HG02870 (cell line): ENCODE measurements around the gene OR6S1.
A peak's percentile ranks its signal among the peaks of the same experiment; 100 is the strongest.
"Not testable (repeated sequence)": the region's sequence is repeated elsewhere in the genome, so short reads cannot be mapped to it uniquely, and the experiment has no call there.

Source experiments
- ATAC-seq: cut with Tn5 transposase; IDR thresholded peaks from one replicate; pipeline ENCODE4 v1.9.1; 2021; ENCODE audit warnings: mild to moderate bottlenecking, moderate library complexity; ENCODE audit not compliant: unreplicated experiment

Gene OR6S1

DNA sequence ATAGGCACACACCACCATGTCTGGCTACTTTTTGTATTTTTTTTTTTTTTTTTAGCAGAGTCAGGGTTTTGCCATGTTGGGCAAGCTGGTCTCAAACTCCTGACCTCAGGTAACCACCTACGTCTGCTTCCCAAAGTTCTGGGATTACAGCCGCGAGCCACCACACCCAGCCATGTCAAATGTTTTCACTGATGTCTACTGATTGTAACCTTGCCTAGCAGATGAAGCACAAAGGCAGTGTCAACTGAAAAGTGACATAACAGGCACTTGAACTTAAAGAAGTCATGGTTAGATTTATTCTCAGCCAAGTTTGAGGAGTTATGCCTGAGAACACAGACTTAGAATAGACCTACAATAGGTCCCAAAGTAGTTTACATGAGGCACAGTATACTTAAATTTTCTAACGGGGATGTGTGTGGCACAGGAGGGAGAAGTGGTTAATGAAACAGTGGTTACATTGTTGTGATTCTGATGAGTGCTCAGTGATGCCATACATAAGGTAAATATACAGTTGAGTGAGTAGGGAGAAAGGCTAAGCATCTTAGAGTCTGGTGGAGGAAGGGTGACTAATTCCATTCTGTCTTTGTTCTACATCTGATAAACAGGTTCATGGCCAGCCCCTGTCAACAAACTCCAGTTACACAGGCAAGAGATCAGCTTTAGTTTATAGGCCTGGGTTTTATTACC lies 30.2 kb upstream of the OR6S1 start:
- ATAC-seq = peak; percentile 23

DNA sequence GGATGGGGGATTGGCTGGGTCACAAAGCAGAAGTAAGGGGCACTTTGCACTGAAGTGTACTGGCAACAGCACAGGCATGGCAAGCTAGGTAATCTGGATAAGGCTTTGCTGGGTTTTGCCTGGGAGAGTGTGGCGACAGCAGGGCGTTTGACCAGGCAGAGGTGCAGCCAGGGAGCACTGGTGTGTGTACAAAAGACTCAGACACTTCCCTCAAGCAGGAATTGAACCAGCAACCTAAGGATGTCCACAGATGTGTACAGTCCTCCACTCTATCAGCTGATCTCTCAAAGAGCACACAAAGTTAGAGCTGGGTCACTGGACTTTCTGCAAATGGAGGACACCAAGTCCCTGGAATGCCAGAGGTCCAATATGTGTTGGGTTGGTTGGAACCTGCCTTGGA lies 27.5 kb upstream of the OR6S1 start:
- ATAC-seq = no peak

DNA sequence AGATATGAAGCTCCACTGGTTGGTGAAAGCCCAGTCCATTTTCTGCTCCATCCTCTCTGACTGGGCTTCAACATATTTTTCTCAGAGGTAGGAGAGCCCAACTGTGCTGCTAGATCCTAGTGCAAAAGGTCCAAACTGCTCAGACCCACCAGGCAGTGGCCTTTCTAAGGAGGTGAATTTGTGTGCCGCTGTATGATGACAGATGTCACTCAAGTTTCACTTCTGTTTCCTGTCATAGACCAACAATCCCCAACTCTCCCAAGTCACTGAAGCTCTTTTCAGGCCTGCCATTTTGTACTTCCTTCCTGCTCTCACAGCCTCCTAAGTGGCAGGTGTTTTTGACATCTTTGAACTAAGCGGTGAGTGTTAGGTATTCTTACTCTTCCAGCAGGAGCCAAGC lies 26.5 kb upstream of the OR6S1 start:
- ATAC-seq = peak; percentile 78

DNA sequence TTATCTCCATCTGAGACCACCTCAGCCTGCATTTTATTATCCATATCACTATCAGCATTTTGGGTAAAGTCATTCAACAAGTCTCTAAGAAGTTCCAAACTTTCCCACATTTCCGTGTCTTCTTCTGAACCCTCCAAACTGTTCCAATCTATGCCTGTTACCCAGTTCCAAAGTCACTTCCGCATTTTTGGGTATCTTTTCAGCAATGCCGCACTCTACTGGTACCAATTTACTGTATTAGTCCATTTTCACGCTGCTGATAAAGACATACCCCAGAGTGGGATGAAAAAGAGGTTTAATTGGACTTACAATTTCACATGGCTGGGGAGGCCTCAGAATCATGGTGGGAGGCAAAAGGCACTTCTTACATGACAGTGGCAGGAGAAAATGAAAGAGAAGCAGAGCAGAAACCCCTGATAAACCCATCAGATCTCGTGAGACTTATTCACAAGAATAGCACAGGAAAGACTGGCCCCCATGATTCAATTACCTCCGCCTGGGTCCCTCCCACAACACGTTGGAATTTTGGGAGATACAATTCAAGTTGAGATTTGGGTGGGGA lies 25.0 kb upstream of the OR6S1 start:
- ATAC-seq = not testable (repeated sequence)

DNA sequence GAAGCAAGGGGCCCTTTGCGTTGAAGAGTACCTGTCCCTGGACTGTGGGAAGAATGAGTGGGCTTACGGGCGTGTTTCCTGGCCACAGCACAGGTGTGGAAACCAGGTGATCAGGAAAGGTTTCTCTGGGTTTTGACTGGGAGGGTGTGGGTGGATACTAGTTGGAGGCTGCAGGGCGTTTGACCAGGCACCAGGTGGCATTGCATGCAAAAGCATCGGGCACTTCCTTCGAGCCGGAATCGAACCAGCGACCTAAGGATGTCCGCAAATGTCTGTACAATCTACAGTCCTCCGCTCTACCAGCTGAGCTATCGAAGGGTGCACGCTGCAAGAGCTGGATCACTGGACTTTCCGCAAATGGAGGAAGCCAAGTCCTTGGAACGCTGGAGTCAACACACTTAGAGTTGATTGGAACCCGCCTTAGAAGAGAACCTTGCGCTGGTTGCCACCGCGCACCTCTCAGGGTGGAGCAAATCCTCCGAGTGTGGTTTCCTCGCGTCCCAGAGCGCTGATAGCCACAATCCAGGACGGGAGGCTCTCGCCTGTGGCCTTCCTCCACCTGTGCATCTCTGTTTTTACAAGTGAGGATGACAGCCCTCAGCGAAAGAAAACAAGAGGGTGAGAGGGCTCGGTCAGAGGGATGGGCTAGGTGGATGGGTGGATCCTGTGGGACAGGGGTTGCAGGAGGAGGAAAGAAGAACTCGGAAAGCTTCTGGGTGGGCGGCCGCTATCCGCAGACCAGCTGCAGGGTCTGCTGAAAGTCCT lies 21.7 kb upstream of the OR6S1 start:
- peak; percentile 50 for ATAC-seq

DNA sequence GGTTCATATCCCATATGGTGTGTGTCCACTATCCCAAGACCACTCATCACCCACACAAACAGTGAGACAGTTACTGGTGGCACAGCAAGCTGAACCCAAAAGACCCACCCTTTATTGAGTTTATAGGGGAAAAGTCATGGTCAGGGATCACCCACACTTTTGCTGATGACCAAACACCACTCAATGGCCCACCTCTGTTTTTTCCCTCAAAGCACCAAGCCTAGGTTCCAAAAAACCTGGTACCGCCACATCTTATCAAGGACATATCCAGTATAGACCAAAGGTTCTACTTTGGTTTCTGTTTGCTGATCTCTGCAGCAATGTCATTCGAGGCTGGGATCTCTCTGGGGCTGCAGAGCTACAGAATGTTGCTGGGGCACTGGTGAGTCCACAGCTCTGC lies 19.7 kb upstream of the OR6S1 start:
- ATAC-seq = no peak

DNA sequence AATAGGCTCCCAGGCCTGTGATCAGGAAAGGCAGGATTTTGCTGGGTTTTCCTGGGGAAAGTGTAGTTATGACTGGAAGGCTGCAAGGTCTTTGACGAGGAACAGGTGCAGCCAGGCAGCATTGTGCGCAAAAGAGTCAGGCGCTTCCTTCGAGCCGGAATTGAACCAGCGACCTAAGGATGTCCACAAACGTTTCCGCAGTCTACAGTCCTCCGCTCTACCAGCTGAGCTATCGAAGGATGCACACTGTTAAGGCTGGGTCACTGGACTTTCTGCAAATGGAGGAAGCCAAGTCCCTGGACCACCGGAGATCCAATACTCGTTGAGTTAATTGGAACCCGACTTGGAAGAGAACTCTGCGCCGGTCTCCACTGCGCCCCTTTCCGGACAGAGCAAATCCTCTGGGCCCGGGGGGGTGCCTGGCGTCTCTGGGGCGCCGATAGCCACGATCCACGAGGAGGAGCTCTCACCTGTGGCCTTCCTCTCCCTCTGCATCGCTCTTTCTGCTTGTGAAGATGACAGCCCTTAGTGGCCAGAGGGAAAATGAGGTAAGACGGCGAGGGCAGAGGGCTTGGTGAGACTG lies 18.4 kb upstream of the OR6S1 start:
- ATAC-seq = no peak

DNA sequence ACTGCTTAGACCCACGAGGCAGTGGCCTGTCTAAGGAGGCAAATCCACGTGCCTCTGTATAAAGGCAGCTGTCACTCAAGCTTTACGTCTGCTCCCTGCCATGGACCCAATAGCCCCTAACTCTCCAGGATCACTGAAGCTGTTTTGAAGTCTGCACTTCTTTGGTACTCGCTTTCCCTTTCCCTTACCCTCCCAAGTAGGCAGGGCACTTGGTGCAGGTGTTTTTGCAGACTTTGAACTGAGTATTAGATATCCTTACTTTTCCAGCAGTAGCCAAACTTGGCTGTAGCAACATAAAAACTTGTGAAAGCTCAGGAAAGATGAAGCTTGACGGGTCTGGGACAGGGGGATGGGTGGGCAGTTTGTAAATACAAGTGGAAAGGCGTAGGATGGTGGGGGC lies 17.8 kb upstream of the OR6S1 start:
- ATAC-seq = no peak

DNA sequence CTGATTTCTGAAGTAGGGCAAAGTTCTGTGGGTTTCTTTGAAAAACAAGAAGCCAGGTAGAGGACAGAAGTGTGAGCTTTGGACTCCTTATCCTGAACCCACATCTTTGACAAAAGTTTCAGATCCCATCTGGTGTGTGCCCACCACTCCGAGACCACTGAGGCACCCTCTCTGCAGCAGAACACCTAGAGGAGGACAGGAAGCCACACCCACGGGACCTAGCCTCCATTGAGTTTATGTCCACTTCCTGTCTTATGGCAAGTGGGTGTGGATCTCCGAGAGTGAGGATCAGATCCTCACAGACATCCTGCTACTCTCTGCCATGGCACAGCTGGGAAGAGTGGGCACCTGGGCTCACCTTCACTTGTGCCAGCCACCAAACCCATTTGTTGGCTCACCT lies 16.8 kb upstream of the OR6S1 start:
- no peak for ATAC-seq

DNA sequence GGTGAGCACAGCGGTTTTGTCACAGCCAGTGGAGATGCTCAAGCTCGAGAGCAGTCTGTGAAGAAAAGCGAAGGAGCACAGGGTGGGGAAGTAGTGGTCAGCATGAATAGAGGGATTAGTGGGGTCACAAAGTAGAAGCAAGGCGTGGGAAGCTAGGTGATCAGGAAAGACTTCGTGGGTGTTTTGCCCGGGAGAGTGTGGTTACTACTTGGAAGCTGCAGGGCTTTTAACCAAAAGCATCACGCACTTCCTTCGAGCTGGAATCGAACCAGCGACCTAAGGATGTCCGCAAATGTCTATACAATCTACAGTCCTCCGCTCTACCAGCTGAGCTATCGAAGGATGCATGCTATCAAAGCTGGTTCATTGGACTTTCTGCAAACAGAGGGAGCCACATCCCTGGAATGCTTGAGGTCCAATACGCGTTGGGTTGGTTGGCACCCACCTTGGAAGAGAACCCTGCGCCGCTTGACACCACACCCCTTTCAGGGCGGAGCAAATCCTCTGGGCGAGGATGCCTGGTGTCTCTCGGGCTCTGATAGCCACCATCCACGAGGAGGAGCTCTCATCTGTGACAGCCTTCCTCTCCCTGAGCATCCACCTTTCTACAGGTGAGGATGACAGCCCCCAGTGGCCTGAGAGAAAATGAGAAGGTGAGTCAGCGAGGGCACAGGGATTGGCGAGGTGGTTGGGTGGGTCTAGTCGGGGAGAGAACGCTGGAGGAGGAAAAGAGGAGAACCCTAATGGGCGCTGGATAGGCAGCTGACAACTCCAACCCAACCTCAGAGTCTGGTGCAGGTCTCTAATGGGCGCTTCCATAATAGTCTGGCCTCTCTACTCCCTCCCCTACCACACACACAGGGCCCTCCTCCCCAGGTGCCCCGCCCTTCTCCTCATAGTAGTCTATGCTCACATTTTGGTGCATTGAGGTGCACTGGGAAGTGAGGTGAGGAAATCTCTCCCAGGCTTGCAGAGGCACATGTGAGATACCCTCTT lies 16.0 kb upstream of the OR6S1 start:
- ATAC-seq = no peak

DNA sequence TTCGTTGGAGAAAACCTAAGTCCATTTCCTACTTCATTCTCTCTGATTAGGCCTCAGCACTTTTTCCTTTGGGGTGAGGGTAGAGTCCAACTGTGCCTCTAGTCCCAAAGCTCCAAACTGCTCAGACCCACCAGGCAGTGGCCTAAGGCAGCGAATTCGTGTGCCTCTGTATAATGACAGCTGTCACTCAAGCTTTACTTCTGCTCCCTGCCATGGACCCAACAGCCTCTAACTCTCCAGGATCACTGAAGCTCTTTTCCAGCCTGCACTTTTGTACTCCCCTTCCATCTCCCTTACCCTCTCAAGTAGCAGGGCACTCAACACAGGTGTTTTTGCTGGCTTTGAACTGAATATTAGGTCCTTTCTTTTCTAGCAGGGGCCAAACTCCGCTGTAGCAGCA lies 14.8 kb upstream of the OR6S1 start:
- ATAC-seq = no peak

DNA sequence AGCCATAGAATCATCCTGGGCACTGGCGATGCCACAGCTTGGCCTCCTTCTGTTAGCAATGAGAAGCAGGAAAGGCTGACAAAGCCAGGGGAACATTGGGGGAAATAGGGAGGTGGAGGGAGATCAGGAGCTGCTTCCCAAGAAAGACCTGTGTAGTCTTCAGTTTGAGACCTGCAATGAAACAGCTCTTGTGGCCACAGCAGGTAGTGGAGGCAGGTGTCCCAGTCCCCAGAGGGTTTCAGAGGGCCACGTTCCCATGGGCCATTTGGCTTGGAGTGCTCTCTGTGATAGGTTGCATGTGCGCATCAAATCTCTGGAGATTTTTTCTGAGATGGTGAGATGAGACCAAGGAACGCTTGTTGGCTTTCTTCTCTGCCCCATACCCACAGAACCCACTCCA lies 14.4 kb upstream of the OR6S1 start:
- no peak for ATAC-seq

DNA sequence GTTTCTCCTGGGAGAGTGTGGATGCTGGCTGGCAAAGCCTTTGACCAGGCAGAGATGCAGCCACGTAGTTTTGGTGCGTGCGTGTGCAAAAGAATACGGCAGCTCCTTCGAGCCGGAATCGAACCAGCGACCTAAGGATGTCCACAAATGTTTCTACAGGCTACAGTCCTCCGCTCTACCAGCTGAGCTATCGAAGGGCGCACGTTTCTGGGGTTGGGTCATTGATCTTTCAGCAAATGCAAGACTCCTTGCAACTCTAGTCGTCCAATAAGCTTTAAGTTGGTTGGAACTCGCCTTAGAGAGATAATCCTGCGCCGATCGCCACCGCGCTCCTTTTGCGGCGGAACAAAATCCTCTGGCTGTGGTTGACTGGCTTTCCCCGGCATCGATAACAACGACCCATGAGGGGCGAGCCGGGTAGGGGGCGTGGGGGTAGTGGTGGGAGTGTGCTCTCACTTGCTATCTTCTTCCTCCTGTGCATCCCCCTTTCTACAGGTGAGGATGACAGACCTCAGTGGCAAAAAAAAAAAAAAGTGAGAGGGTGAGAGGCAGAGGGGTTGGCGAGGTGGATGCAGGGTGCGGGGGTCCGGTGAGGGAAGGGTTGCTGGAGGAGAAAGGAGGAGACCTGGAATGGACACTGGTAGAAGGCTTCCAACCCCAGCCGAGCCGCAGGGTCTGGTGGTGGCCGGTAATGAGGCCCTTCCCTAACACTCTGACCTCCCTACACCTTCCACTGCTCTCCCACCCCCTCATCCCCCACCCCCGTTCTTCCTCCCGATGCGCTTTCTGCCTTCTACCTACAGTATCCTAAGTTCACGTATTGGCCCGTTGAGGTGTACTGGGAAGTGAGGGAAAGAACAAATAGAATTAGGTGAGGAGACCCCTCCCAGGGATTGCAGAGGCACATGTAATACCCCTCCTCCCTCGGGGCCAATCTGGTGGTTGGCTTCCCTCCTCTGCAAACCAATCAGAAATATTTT lies 11.8 kb upstream of the OR6S1 start:
- ATAC-seq = no peak

DNA sequence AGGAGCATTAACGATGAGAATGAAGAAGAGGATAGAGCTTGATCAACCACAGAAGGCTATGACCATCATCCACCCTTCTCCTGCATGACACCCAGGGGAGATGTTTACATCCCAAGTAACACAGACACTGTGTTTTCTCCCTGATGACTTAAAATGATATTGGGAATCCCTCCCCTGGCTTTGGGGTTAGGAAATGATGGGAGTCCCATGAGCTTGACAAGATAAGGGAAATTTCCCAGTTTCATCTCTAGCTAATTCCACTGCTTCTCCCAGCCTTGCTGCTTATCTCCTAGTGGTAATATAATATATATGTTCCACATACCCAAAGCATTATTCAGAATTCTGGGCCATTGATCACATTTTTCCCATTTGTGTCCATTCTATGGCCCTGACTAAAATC lies 4.0 kb upstream of the OR6S1 start:
- no peak for ATAC-seq

DNA sequence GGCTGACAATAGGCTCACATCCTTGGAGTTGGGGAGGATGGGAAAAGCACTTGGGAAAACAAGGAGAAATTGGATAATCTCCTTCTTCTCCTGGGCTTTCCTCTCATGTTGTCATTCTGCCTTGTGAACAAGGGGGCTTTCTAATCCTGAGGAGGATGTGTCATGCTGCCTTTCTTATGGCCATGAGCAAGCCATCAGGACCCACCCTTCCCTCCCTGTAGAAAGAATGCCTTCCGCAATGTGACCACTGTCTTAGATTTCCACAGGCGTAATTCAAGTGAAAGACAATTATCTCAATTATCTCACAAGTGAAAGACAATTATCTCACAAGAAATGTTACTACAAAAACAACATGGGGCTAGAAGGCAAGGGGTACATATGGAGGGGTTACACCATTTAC lies 3.0 kb upstream of the OR6S1 start:
- ATAC-seq = no peak

DNA sequence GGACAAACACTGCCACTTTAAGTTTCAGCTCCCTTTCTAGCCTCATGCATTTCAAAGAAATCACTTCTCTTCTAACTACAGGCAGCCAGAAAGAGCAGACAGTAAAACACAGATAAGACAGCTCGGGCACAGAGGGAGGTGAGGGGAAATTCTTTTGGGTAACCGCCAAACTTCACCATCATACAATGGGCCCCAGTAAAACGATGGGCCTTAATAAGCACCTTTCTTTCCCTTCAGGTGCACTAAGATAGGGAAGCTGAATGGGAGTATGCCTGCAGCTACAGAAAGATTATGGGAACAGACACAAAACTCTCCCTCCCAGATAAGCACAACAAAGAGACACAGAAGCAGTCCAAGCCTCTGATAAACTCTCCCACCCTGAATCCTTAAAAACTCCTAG lies 1.3 kb upstream of the OR6S1 start:
- ATAC-seq = not testable (repeated sequence)

DNA sequence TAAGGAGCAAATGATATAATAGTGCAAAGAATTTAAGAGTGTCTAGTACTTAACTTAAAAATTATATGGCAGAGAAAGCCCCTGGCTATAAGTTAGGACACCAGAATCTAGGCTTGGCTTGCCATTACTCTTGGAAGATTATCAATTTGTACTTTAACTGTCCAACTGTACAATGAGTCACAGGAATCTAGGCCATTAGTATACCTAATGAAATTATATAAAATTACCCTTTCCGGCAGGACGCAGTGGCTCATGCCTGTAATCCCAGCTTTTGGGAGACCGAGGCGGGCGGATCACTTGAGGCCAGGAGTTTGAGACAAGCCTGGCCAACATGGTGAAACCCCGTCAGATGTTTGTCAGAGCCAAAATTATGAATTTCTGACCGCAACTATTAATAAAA lies 691 bp upstream of the OR6S1 start:
- ATAC-seq = no peak

DNA sequence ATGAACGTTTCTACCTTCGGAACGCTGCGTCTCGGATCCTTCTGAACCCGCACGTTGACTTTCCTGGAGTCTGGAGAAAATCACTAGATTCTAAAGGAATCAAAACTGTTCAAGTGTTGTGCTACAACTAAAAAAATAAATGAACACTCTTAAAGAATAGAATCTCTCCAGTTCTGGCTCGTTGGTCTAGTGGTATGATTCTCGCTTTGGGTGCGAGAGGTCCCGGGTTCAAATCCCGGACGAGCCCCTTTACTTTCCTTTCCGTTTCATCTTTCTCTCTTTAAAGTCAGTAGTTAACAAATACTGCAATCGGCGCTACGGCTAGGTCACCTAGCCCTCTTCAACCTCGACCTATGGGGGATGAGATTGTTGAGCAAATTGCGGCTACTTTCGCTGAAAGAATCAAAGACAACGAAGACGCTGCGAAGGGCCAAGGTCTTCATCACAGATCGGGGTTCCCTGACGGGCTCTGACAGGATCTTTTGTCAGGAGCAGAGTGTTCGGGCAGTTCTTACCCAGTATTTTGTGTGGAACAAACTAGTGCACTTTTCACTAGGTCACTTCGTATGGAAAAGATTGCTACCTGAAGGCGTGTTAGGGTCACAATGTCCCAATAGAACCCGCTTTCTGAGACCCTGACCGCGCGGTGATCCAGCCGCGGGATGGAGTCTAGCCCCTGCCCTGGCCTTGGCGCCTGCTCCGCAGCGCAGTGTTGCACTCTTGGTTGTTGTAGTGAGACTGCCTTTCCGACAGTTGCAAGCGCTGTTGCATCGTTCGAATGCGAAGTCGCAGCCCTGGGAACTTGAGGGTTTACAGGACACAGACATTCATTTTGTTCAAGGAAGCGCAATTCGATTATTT lies 8.4 kb downstream of the OR6S1 start:
- ATAC-seq = peak; percentile 75

DNA sequence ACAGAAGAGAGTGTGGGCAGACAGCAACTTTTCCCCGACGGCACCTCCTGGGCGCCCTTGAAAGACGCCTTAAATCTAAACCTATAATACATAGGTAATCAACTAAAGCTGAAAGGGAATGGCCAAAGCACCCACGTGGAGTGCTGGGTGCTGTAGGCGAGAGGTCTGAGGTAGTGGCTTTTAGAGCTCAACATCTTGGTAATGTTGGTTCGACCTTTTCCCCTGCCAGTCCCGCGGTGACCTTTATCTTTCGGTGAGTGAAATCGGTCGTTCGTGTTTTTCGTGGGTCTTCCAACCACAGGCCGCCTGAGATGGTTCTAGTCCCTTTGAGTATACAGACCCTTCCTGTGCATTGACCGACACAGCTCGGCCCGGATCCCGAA lies 9.1 kb downstream of the OR6S1 start:
- ATAC-seq = no peak
